Fibroblast of lung (primary cell): ENCODE measurements around the gene AFG3L2.

Source experiments
- EZH2 ChIP-seq: IDR thresholded peaks from 2 replicates; pipeline ENCODE4 v1.5.1; 2012; ENCODE audit warnings: low read length, control low read depth, mild to moderate bottlenecking; ENCODE audit errors: missing control alignments
- TF ChIP-seq, protein P1 (sequence below), 2 donors: IDR thresholded peaks in 1 of 2; conservative IDR thresholded peaks in 1 of 2; 1 replicate in 1 of 2; 2 replicates in 1 of 2; pipeline ENCODE4 v1.5.1; 2011 to 2012; ENCODE audit warnings: low read length in 2 of 2, control low read depth in 1 of 2, inconsistent platforms in 1 of 2, low read depth in 1 of 2, mild to moderate bottlenecking in 1 of 2

DNA sequence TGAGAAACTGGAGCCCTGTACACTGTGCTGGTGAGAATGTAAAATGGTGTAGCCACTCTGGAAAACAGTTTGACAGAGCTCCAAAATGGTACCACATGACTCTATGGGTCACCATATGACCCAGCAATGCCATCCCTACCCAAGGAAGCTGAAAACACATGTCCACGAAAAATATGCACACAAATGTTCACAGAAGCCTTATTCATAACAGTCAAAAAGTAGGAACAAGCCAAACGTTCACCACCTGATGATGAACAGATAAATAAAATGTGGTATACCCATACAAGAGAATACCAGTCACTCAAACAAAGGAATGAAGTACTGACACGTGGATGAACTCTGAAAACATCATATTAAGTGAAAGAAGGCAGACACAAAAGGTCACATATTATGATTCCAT is 4.6 kb downstream of the AFG3L2 start:
- TF ChIP-seq, protein P1, sequence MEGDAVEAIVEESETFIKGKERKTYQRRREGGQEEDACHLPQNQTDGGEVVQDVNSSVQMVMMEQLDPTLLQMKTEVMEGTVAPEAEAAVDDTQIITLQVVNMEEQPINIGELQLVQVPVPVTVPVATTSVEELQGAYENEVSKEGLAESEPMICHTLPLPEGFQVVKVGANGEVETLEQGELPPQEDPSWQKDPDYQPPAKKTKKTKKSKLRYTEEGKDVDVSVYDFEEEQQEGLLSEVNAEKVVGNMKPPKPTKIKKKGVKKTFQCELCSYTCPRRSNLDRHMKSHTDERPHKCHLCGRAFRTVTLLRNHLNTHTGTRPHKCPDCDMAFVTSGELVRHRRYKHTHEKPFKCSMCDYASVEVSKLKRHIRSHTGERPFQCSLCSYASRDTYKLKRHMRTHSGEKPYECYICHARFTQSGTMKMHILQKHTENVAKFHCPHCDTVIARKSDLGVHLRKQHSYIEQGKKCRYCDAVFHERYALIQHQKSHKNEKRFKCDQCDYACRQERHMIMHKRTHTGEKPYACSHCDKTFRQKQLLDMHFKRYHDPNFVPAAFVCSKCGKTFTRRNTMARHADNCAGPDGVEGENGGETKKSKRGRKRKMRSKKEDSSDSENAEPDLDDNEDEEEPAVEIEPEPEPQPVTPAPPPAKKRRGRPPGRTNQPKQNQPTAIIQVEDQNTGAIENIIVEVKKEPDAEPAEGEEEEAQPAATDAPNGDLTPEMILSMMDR (conservative IDR thresholded peaks at IDR 0.05 in 1 of 2, IDR thresholded peaks at IDR 0.05 in 1 of 2; ENCODE audit: low read depth in 1 of 2, low read length in 2 of 2), result no peak
- no peak for TF ChIP-seq EZH2
